ENCODE data around the gene NHS.

The NHS gene

DNA sequence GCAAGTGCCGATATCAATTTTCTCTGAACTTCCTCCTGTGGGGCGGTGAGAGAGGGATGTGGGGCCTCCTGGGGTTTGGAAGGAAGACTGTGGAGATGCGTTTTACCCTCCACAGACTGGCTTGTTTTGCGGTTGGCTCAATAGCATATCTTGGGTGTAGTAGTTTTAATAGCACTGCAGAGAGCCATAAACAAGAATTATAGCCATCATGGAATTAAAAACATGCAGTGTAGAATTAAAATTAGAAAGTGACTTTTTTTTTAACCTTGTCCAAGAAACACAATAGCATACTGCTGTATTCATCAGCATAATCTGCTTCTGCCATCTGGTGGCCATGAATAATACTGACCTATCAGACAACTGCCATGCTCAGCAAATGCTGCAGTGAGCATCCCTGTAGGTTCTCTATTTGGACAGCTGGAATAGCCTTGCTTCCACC is 315.0 kb downstream of the NHS start:
- peak; percentile 50 for DNase-seq

DNA sequence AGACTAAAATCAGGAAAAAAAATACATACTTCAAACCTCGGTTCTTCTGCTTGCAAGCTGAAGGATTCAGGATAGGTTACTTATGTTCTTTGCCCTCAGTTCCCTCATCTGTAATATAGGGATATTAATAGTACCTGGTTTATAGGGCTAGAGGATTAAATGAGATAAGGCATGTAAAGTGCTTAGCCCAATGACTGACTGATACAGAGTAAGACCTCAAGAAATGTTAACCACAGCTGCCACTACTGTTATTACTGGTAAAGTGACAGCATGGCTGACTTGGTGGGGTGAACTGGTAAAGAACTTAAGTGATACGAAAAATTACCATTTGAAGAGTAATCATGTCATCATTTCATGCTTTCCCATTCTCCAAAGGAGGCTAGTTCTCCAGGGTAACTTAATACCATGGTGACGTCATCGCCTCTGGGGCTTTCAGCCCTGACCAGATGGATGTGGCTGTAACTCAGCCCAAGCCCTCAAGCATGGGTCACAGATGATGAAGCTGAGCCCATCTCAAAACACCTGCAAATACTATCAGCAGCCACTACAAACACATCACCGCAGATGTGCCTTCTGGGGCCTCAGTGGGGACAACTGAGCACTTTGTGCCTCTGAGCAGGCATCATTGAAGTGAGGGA is 317.8 kb downstream of the NHS start:
- DNase-seq = peak; percentile 18

DNA sequence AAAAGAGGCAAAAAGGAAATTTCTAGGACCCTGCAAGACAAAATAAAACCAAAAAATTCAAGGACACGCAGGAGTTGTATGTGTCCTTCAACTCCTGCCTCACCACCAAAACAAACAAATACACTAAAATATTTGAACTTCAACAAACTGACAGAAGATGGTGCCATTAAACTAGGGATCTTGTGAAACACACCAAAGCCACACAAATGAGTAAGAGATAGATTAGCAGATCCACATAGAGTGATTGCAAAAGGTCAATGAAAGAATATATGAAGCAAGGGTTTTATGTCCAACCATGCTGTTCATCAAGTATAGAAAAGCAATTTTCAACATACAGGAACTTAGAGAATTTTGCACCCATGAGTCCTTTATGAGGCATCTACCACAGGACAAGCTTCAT is 322.2 kb downstream of the NHS start:
- no peak for DNase-seq

DNA sequence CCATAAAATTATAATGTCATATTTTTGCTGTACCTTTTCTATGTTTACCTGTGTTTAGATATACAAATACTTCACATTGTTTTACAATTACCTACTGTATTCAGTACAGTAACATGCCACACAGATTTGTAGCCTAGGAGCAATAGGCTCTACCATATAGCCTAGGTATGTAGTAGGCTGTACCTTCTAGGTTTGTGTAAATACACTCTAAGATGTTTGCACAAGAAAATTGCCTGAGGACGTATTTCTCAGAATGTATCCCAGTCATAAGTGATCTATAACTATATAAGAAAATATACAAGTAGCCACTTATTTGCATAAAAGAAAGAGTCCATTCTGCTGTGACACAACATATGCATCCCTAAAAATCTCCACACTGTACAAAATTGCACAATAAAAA is 326.0 kb downstream of the NHS start:
- no peak for DNase-seq

DNA sequence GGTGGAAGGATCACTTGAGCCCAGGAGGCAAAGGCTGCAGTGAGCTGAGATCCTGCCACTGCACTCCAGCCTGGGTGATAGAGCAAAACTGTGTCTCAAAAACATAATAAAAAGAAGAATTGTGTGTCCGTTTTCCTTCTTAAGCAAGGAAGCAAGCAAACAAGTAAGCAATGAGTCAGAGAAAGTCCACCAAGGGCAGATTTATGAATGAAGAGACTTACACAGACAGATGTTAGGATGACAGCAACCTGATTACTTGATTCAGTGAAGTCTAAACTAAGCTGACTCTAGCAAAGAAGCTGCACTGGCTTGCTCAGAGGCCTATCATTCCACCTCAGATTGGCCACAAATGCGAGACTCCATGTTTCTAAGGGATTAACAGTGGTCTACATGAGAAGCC is 328.2 kb downstream of the NHS start:
- no peak for DNase-seq

DNA sequence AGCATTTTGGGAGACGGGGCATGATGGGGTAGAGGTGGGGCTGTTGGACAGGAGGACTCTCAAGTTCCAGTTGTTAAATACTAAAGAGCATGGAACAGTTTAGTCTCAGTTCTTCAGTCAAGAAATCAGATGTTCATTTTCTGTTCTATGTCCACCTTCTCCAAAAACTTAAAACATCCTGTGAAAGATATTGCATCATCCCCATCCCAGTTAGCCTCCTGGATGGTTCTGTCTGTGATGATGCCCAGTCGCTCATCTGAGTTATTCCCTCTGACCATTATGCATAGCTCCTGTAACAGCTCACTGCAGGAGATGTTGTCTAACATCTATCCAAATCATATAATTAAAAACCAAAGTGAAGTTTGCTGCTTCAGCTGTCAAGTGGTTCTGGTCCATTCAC is 330.2 kb downstream of the NHS start:
- no peak for DNase-seq

DNA sequence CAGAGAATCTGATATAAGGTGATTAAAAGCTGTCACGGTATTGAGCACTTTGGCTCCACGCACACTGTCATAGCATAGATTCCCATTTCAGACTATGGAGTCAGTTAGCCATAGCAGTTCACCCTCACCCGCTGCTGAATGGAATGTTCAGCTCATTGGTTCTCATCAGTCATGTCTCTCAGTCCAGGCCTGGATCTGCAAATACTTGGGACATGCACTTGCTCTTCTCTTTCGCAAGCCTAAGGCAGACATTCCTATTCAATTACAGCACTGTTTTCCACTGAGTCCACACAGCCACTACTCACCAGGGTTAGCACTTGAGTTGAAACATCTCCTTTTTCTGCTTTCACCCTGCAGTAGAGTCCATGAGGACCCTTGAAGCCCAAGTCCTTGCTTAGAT is 331.7 kb downstream of the NHS start:
- DNase-seq = no peak

DNA sequence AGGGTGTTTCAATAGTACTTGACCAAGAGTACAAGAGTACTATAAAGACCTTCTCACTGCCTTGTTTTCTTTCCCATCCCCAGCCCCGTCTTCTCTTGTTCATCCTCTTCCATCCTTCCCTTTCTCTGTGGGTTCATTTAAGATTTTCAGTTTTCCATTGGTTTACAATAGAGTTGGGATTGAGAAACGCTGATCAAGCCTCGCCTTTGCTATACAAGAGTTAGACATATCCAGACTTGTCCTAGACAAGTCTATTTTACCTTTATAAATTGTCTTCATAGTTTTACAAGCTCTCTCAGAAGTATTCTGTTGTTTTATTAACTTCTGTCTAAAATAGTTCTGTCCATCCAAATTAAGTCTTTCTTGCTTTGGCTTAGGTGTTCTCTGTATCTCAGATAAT is 332.7 kb downstream of the NHS start:
- no peak for DNase-seq

DNA sequence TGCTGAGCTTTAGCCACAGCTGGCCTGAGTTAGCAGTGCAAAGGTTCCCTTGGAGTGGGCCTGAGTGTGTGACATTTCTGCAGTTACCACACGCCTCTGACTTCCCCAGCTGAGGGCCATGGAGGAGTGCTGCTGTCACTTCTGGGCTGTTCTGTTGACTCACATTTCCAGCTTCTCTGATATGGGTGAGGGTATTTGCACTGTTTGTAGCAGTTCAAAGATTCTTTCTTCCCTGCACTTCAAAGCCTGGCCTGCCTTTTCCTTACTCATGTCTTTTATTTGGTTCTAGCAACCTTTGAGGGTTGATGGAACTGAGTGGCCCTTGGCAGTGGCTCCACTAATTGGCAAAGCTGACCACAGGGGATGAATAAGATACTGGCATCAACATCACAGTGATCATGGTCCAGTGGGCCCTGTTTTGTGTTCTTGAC is 335.9 kb downstream of the NHS start:
- no peak for DNase-seq

DNA sequence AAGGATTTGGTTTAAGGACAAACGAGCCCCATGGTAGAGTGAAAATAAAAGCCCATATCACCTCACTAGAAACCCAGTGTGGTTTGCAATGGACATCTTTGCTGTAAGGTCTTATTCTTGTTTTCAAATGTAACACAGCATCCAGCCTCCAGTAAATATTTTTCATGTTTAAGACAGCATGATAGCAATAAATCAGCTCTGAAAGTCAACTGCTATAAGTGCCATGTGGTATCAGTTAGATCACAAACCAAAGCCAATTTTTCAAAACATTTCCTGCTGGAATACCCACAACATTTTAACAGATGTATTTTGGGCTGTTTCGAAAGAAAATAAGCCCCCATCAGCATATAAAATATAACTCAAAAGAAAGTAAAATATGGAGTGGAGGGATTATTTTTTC is 338.3 kb downstream of the NHS start:
- no peak for DNase-seq

DNA sequence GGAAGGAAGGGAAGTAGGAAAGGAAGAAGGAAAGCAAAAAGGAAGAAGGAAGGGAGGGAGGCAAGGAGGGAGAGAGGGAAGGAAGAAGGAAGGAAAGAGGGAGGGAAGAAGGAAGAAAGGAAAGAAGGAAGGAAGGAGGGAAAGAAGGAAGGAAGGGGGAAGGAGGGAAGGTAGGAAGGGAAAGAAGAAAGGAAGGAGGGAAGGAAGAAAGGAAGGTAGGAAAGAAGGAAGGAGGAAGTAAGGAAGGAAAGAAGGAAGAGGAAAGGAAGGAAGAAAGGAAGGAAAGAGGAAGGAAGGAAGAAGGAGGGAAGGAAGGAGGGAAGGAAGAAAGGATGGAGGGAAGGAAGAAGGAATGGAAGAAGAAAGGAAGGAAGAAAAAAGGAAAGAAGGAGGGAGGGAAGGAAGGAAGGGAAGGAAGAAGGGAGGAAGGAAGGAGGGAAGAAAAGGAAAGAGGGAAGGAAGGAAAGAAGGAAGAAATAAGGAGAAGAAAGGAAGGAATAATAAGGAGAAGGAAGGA is 343.7 kb downstream of the NHS start:
- no peak for DNase-seq

DNA sequence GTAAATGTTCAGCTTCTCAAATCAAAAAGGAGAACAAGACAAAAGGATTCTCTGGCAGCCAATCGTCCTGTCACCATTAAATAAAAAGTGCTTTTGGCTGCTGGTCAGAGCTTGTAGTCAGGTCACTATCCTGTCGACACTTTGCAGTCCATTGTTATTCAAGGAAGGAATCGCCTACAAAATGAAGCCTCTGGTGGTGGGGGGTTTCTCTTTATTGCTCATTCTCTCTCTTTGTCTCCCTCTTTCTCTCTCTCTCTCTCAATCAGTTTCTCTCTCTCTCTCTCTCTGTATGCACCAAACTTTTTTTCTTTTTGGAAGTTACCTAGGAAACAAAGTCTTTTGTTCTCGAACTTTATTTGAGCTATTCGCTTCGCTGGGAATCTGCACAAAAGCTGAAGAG is 344.7 kb downstream of the NHS start:
- no peak for DNase-seq

DNA sequence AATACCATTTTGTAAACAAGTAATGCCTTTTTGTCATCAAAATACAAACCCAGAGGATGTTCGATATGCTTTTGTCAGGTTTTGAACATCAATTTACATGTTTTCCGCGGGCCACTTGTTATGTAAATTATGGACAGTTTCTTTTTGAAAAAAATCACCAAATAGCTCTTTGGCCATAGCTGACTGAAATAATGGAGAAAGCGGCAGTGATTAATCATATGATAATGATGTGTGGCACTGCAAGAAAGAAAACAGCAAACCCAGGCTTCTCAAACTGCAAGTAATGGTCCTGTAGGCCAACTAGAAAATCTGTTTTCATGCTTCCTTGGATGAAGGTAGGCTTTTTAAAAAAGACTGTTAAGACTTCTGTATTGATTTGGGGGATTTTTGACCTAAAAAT is 346.7 kb downstream of the NHS start:
- no peak for DNase-seq

DNA sequence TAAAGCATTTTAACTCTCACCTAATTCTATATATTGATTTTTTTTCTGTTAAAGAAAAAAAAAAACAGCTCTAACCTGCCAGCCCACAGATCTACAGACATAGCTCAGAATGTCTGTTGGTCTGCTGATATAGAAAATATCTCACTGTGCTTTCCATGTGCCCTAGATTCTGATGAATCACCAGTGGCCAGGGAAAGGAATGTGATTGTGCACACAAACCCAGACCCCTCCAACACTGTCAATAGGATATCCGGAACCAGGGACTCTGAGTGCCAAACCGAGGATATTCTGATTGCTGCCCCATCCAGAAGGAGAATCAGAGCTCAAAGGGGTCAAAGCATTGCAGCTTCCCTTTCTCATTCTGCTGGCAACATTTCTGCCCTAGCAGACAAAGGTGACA is 350.2 kb downstream of the NHS start:
- DNase-seq = no peak

DNA sequence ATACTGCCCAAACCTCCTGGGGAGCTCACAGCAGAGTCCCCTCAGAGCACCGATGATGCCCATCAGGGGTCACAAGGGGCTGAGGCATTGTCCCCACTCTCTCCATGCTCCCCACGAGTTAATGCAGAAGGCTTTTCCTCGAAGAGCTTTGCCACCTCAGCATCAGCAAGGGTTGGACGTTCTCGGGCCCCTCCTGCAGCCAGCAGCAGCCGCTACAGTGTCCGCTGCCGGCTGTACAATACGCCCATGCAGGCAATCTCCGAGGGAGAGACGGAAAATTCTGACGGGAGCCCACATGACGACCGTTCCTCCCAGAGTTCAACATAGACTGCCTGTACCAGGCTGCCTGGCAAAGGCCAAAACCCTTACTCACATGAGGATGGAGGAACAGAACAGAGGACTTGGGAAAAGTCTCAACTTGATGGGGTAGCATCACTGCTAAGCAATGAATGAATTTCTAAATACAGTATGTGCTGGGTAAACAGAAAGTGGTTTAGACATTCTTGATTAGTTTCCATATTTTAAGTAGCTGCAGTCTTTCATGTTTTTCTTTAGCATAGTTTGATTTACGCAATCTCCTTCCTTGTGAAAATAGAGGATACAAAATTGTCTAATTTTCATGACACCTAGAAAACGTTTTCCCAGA is 357.3 kb downstream of the NHS start:
- DNase-seq = no peak

DNA sequence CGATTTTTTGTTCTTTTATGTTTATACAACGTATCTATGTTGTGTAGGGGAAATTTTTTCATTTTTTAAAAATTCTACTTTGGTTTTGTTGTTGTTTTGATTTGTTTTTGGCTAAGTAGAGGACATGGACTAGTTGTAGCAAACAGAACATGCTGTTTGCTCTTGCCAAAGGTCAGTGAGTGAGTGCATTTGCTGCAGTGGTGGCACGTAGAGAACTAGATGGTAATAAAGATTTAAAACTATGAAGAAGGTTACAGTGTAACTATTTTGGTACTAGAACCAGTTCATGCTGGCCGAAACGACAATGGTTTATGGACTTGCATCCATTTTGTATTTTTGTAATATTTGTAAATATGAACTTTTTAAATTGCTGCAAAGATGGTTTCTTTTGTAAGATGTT is 360.4 kb downstream of the NHS start:
- no peak for DNase-seq

DNA sequence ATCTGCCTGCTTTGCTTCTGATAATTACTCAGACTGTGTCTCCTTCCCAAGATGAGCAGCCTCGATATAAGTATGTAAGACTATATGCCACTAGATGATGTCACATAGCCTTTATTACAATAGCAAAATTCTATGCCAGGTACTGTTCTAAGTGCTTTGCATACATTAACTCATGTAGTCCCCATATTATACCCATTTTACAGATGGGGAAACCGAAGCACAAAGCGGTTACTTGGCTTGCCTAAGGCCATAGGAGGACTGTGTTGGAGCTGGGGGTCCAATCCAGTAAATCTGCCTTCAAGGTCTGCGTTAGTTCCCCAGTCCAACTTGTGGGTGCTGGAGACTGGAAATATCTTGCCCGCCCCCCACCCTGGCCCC is 361.5 kb downstream of the NHS start:
- DNase-seq = no peak

DNA sequence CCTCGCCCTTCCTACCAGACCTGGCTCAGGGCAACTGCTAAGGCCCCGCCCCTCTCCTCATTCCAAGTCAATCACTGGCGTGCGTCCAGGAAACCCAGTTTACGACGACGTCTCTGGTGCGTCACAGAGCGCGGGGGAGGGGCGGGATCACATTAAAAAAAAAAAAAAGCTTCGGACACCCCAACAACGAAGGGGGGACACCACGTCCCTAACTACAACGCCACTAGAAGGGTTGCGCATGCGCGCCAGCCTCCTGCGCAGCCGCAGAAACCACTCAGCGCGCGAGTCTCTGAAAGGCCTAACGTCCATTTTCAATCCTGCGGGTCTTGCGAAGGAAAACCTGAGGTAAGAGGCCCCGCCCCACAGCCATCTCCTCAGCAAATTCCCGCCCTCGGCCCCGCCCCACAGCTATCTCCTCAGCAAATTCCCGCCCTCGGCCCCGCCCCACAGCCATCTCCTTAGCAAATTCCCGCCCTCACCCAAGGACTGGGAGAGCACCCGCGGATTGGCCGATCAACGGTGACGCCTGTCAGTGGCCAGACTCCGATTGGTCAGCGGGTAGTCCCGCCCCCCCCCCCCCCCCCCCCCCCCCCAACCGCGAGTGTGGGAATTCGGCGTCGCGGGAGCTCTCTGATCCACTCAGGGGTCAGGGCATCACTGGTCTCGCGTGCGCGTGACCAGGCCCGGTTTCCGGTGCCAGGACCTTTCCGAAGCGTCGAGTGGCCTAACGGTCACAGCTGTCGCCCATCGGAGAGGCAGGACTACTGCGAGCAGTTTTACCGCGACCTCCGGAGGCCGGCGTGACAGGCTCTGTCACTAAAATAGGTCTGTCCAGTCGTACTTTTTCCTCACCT is 362.1 kb downstream of the NHS start, which contains the start of gene SCML1:
TSS of gene SCML1 (plus strand) at position 638 of the 854 bp plus-strand sequence. CDS start 6,694 bp downstream, outside the sequence.
- DNase-seq = peak; percentile 77

DNA sequence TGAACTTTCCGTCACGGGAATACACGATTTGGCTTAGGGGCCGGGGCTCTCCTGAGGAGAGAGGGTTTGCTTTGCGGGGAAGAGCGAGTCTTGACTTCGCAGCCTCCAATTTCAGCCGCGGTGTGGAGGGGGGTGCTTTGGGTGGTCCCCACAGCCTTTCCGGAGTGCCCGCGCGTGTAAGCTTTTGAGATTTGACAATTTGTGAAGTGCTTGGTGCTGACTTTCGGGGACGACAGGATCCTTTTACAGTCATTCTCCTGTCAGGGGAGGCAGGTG is 362.6 kb downstream of the NHS start:
- DNase-seq = no peak

DNA sequence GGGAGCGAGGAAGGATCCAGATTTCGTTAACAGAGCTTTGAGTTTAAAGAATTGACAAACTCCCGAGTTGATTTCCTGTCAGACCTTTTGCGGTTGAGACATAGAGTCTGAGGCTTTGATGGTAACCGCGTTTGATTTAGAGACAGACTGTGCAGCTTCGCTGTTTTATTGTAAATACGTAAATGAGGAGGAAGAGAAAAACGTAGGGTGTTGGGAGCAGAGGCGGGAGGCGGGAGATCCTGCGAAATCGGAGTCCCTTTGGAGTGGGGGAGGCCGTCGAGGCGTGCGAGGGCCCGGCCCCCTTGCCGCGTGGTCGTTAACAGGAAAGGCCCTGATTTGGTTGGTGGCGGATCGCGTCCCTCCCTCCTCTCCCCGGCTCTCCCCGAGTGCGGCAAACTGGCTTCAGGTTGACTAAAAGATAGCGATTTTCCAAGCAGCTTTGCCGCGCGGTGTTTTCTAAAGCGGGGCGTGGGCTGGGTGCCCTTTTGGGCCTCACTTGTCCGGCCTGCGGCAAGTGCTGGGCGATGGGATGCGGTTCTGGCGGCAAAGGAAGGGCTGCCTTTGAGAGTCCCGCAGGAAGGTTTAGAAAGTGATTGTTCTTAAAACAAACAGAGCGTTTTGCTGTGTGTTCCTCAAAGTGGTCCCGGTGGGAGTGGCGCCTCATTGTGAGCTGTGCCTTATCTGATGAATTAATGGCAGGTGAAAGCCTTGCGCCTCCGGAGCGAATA is 363.1 kb downstream of the NHS start:
- peak; percentile 17 for DNase-seq

DNA sequence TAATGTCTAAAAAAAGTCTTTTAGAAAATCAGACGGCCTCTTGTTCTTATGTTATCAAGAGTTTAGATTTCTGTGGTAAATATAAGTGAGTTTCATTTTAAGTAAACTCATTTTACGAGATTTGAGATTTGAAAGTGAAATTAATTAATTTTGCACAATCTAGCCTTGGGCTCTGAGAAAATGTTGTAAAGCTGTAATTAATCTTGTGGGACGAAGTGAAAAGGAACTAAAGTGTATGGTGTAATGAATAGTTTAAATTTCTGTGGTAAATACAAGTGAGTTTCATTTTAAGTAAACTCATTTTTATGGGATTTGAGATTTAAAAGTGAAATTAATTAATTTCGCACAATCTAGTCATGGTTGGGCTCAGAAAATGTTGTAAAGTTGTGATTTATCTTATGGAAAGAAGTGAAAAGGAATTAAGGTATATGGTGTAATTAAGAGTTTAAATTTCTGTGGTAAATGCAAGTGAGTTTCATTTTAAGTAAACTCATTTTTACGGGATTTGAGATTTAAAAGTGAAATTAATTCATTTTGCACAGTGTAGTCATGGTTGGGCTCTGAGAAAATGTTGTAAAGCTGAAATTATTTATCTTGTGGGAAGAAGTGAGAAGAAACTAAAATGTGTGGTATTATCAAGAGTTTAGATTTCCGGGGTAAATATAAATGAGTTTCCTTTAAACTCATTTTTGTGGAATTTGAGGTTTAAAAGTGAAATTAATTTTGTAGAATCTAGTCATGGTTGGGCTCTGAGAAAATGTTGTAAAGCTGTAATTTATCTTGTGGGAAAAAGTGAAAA is 363.9 kb downstream of the NHS start:
- DNase-seq = peak; percentile 6

Data from activated CD4-positive, alpha-beta T cell treated with anti-CD3 and anti-CD28 coated beads, Interleukin-2, Interleukin-6, amounts not matched to agents 100 ng/mL and 50 ng/mL, durations not matched to agents 16 hours and 8 hours (primary cell).